ENCODE data around the gene BLOC1S6.
"Not testable (repeated sequence)": the region's sequence is repeated elsewhere in the genome, so short reads cannot be mapped to it uniquely, and the experiment has no call there.

Gene BLOC1S6

DNA sequence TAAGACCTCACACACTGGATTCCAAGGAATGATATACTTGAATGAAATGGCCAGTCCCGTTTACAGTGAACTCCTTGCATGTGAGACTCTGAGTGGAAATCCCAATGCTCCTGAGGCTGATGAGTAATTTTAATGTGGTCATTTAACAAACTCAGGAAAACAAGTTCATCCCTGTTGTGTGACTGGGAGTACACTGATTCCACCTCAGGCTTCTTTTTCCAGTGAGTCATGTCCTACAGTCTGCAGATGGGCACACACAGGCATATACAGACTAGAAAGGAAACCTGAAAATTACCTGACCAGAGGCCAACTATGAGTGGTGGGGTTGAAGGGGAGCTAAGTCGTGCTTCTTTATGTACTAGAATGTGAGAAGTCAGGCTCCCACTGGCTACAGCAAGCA lies 53.4 kb downstream of the BLOC1S6 start:
- DNase-seq: no peak

DNA sequence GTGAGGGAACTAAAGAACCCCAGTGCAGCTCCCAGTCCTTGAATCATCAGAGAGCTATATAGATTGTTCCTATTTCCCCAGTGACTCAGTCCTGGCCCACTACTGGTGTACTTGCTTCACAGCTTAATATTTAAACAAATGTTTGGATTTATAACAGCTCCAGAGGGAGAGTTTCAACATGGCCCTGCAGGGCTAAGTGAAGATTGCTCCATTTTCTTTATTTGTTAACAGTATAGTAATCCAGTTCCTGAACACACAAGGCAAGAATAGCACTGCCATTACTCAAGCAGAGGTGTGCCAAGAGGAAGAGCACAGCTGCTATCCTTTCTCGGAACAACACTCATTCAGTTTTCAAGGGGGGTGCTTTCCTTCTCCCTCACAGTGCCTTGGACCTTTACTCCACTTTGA lies 54.2 kb downstream of the BLOC1S6 start:
- no peak for DNase-seq

DNA sequence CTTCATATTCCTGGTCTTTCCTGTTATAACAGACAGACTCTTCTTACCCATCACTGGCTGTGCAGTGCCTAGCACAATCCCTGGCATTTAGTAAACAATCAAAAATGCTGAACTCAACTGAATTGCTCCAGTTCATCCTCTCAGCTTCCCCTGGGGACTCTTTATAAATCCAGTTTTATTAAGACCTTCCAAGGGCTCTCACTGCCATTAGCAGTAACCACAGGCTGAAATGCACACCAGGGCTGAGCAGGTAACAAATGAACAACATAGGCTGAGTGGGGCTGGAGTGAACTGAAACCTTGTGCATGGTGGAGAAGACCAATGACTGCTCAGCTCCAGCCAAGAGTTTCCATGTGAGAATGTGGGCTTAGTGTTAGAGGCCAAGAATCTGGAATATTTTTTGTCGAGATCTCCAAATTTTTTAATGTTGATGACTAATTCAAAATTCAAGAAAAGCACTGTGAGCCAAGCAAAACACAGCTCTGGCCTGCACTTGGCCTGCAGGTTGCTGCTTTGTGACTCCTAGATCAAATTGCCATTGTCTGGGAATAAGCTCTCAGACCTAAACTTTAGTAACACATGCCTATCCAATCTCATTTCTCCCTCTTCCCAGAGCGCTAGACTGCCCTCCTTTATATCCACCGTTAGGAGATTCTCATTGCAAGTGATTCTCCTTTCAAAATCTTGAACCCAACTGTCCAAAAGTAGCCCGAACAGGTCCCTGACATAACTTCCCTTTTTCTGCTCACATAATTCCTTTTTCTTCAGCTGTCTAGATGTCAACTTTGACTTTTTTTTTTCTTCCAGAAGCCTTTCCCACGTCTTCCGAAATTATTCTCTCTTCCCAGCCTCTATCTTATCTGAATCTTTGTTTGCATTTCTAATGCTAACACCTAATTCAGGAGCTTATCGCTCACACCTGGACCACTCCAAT lies 55.1 kb downstream of the BLOC1S6 start:
- DNase-seq: no peak

DNA sequence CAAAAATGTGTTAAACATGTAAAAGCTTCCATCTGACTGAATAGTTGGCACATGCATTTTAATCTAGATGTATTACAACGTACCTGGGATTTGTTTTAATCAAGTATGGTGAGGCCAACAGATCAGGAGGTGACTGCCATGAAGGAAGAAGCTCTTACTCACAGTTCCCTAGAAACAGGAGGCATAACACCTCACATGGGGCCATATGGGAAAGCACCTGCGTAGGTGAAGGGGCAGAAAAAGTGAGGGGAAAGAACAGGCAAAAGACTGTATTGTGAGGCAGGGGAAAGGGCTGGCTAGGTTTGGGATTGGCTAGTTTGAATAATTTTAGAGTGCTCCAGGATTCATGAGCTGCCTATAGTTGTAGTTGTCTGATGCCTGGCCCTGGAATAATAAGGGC lies 57.3 kb downstream of the BLOC1S6 start:
- no peak for DNase-seq

DNA sequence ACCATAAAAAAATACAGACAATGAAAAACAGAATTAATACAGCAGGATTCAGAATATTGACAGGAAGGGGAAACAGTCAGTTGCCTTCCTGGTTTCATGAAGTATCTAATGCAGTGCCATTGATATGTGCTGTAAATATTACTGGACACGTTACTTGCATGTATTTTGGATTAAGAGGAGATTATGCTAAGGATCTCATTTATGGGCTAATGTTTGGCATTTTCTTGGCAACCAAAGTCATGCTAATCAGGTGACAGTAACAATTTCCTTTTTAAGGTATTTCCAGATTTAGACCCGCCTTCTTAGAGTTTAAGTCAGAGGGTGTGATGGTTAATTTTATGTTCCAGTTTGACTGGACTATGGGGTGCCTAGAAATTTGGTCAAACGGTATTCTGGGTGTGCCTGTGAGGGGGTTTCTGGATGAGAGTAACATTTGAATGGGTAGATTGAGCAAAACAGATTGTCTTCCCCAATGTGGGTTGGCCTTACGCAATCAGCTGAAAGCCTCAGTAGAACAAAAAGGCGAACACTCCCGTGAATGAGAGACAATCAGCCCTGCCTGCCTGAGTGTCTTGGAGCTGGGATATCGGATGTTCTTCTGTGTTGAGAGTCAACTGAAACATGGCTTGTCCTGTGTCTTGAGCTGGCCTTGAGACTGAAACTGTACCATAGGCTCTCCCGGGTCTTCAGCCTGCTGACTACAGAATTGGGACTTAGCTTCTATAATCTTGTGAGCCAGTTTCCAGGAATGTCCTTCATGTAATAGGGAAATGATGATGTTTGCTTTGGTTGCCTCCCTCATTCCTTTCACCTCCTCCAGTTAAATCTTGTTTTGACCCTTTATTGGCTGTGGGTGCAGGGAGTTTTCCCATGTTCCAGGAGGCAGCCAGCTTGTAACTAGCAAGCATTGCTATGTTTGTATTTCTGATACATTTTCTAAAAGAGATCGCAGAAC lies 58.1 kb downstream of the BLOC1S6 start:
- DNase-seq: no peak

DNA sequence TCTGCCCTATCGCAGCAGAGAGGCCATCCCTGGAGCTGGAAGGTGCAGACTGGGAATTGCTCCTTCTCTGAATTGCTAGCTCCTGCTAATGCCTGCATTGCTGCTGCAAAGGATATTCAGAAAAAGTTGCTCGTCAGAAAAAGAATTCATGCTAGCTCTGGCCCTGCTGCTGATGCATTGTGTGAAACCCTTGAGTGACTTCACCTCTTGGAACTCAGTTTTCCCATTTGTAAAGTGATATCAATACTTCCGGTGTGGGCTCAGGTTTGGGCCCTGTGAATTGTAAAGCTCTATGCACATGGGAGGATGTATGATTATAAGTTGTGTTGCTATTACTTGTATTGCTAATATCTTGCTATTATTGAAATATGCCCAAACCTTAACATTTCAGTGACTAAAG lies 59.0 kb downstream of the BLOC1S6 start:
- no peak for DNase-seq

DNA sequence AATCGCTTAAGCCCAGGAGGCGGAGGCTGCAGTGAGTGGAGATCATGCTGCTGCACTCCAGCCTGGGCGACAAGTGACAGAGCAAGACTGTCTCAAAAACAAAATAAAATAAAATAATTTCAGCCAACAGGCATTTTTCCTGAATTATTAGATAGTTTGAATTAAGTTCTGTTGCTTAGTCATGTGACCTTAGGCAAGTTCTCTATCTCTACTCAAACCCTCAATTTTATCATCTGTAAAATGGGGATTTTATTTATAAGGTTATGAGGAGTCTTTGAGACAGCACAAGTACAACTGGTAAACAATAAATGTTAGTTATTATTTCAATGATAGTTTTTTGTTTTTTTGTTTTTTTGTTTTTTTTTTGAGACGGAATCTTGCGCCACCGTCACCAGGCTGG lies 60.6 kb downstream of the BLOC1S6 start:
- DNase-seq: no peak

DNA sequence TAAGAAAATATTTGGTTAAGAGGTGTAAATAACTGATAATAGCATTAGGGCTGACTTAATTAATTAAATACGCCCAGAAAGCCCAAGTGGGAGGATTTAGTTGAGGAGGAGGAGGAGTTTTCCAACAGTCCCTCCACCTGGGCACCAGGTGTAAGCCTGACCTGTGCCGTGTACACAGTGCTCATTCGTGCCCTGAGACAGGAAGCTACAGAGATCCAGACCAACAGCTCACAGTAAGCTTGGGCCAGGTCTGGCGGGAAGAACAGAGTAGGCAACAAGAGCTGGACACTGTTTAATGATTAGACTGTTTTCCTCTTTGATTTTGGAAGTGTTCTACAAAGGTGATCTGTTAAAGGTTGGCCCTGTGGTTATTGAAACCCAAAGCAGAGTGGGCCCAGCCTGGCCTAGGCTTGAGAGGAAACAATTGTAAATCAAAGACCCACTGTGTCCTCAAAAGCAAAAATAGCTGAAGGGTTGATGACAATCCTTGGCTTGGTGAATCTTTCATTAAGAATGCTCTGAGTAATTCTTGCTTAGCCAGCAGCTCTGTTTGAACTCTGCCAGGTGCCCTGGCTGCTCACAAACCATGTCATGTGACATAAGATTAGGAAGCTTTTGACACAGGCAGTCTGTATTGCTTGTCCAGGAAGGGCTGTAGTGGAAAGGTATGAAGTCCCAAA lies 61.5 kb downstream of the BLOC1S6 start:
- no peak for DNase-seq

DNA sequence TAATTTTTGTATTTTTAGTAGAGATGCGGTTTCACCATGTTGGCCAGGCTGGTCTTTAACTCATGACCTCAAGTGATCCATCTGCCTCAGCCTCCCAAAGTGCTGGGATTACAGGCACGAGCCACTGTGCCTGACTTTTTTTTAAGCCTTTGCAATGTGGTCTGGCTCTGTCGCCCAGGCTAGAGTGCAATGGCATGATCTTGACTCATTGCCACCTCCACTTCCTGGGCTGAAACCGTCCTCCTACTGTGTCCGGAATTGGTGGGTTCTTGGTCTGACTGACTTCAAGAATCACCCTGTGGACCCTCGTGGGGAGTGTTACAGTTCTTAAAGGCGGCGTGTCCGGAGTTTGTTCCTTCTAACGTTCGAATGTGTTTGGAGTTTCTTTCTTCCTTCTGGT lies 62.8 kb downstream of the BLOC1S6 start:
- not testable (repeated sequence) for DNase-seq

DNA sequence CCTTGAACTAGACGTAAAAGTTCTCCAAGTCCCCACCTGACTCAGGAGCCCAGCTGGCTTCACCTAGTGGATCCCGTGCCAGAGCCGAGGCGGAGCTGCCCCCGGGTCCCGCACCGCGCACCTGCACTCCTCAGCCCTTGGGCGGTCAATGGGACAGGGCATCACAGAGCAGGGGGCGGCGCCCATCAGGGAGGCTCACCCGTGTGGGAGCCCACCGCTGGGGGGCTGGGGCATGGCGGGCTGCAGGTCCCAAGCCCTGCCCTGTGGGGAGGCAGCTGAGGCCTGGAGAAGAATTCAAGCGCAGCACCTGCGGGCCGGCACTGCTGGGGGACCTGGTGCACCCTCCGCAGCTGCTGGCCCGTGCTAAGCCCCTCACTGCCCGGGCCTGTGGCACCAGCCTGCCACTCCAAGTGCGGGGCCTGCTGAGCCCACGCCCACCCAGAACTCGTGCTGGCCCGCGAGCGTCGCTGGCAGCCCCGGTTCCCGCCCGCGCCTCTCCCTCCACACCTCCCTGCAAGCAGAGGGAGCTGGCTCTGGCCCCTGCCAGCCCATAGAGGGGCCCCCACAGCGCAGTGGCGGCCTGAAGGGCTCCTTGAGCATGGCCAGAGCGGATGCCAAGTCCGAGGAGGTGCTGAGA lies 63.8 kb downstream of the BLOC1S6 start:
- DNase-seq: no peak

DNA sequence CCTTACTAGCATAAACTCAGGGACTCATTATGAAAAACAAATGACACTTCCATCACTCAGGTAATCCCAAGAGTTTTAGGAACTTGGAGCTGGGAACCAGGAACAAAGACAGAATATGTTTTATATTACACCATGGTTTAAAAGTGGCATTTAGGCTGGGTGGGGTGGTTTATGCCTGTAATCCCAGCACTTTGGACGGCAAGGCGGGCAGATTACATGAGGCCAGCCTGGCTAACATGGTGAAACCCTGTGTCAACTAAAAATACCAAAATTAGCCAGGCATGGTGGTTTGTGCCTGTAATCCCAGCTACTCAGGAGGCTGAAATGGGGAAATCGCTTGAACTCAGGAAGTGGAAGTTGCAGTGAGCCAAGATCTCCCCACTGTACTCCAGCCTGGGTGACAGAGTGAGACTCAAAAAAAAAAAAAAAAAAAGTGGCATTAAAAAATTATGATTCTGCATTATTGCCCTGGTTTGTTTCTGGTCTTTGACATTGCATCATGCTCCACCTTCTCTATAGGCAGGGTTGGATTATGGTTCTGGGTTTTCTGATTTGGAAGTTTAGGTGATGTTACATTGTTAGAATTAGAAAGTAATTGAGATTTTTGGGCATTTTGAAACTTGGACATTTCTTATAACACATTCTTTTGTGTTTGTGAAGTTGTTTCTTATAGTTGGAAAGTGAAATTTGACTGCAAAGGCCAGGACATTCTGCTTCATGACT lies 66.7 kb downstream of the BLOC1S6 start:
- no peak for DNase-seq

DNA sequence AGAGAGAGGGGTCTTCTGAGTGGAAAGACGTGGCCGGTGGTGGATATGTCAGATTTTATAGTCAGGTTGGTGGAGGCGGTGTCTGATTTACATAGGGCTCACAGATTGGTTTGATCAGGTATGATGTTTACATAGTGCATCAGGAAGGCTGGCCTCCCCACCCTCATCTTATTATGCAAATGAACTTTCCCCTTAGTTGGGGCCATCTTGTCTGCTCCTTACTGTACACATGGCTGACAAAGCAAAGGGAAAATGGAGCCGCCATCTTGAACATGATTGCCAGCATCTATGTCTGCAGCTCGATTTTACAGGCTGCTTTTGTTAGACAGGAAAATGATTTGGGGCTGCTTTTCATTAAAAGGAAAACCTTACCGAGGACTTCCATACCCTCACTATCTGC lies 67.6 kb downstream of the BLOC1S6 start:
- no peak for DNase-seq

DNA sequence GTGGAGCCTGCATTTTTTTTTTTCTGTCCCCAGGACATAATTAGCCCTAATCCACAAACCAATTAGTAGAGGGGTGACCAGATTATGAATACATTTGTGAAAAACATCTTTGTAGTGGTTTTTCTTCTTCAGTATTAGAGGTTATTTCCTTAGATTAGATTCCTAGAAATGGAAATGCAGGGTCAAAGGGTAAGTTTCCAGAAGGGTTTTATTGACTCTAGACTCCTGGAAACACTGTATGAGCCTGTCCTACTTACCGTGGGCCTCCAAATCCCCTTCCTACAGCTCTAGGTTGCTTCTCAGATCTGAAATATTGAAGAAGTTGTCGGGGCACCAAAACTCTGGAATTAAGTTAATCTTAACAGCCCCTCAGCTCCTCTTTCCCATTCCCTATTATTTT lies 70.1 kb downstream of the BLOC1S6 start:
- DNase-seq: no peak

DNA sequence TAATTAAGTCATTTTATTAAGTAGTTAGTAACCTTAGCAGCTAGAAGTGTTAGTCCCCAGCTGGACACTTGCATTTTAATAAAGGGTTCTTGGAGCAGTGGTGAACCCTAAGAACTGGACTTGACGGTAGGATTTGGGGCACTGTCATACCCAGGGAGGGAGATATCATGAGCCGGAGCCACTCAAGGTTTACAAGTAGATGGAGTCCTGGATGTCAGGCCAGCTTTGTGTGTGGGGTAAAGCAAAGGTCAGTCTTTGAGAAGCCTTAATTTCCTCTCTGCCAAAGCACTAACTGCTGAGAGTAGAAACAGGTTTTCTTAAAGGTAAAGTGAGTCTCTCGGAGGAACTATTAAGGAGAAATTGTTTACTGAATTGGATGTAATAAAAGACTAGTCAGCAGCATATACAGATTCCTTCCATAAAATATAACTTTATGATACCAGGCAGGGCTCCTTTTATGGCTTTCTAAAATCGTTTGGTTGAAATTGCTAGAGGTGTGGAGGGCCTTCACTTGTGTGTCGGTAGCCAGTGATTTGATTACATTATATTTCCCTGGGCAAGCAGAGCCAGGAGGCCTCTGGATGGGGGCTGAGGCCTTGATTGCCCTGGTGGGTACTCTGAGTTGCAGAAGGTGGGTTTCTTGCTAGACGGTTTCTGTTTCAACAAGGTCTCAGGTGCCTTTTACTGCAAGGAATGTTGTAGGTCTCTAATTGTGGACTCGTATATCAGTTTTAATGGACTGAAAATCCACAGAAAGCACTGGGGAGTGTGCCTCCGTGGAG lies 70.8 kb downstream of the BLOC1S6 start:
- DNase-seq: no peak

All from hypothalamus (tissue), 51 donors.